HG03097 (cell line): ENCODE measurements around the gene GMDS.

Experiments used
- ATAC-seq: cut with Tn5 transposase; IDR thresholded peaks from one replicate; pipeline ENCODE4 v1.9.1; 2021; ENCODE audit not compliant: unreplicated experiment, low FRiP score

Gene GMDS

DNA sequence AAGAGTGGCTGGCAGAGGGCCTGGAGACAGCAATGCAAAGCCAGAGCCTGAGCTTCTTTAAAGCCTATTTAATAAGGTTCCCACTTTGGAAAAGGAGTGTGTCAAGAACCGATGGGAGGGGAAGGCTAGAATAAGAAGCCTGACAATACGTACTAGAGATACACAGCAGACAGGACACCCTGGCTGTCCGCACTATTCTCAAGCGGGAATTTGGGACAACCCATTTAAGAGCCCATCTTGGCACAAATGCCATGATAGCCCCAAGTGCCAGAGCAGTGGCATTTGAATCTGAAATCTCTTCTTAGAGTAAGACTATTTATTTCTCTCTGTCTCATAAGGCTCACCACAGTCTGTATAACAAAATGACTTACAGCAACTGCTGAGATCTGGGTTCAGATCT, 3.1 kb downstream of the GMDS start:
- ATAC-seq: no peak

DNA sequence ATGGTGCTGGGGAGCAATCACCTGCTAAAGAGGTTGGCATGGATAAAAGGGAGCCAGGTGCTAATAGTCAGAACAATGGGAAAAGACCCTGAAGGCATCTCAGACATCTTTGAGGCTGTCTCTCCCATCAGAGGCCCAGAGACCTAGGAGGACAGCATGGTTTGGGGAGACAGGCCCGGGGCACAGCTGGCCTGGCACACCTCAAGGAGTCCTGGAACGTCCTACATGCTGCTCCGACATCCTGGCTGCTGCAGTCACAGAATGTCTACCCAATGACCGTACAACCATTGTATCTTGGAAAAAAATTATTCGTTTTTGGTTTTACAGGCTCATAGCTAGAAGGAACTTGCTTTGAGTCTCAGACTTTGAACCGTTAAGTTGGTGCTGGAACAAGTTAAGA, 4.4 kb downstream of the GMDS start:
- no peak for ATAC-seq

DNA sequence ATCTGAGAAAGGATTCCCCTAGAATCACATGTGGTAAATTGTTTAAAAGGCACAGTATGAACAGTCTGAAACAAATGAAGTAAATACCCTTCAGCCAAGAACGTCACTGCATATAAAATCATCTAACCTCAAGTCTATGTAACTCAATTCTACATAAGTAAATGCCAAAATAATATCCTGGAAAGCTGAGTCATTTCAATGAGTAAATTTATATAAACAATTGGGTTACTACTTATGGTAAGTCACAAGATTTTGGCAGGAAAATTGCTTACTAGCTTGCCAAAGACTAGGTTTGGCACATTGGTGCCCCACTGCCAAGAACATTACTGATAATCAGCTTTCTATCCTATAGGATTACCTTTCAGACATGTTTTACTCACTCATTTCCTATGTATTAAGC, 8.4 kb downstream of the GMDS start:
- ATAC-seq: no peak

DNA sequence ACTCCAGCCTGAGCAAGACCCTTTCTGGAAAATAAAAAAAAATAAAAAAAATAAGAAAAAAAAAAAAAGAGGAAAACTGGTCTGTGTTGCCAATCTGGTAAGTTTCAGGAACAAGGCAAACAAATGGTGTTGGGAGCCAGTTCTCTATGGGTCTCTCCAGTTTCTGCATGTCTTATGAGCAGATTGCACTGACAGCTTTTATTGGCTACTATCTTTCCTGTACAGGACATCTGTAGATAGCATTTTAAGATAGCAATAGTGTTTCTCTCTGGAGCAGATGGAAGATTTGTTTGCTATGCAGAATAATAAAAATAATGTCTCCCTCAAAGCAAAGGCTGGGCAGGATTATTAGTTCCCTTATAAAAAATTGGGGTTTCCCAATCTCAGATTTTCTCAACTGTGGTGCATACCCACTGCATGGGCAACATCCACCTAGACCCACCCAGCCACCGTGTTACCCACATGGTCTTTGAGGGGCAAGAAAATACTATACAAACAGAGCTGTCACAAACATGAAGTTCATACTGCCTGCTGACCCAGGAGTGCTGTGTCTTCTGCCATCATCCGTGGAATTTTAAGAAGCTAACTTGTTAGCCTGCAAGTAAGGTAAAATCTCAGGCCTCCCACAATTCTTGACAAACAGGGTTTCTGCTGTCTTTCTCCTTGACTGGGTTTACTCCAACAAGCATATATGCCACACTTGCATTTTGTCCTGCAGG, 9.5 kb downstream of the GMDS start:
- ATAC-seq: no peak

DNA sequence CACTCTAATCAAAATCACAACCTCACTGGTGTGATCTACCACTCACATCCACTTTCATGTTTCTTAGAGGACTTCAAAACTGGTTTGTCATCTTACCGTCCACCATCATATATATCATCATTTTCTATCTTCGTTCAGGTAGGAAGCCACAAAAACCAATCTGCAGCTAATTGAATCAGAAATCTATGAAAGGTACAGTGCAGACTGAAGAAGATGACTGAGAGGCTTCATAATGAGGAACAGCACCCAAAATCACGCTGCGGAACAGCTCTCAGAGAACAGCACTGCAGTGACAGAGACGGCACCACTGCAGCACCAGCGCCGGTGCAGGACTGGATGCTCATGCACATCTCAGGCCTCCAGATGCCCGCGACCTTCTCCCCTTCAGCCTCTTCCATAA, 13.0 kb downstream of the GMDS start:
- no peak for ATAC-seq

DNA sequence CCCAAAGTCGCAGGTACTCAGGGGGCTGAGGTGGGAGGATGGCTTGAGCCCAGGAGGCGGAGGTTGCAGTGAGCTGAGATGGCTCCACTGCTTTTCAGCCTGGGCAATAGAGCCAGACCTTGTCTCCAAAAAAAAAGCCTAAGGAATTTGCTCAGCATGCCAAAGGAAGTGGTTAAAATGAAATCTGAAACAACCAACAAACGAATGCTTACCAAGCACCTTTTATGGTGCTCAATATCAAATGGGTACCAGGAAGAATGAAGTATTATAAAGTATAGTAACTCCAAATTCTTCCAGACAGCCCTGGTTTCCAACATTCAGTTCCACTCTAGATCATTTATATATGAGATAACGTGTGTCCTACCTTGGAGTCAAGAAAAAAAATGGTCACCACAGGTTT, 14.0 kb downstream of the GMDS start:
- peak; percentile 26 for ATAC-seq

DNA sequence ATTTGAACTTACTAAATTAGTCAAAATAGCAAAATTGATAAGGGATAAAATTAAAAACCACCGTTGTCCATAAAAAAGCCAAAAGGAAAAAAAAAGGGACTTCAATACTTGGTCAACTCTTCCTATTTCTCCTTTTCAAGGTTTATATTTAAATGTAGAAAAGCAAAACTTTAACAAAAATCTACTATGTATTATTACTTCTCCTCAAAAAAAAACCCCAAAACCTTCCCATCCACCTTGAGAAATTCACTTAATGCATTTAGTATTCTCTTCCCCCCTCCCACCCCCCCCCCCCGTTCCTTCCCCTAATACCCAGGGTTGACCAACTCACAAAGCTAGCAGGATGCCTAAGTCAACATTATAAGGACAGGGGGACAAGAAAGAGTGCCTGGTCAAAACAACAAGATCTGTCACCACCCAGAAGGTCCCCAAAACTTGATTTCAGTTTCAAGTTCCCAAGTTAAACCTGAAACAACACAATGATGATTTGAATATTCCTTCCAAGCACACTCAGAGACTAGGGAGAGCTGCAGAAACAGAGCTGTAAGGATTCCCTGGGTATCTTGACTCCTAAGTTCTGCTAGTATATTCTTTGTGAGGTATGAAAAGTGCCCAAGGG, 14.6 kb downstream of the GMDS start:
- peak; percentile 42 for ATAC-seq

DNA sequence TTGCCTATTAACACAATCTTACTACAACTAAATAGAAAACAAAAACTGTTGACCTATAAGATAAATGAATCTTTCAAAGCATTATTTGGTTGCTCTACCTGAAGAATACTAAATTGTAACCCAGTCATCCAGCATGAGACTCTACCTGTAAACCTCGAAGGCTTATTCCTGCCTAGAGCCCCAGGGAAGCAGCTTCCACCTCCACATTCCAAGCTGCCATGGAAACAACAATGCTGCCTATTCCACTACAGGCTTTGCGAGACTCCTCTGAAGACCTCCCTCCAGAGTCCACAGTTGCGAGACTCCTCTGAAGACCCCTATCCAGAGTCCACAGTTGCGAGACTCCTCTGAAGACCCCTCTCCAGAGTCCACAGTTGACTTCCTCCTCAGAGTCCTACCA, 15.7 kb downstream of the GMDS start:
- no peak for ATAC-seq

DNA sequence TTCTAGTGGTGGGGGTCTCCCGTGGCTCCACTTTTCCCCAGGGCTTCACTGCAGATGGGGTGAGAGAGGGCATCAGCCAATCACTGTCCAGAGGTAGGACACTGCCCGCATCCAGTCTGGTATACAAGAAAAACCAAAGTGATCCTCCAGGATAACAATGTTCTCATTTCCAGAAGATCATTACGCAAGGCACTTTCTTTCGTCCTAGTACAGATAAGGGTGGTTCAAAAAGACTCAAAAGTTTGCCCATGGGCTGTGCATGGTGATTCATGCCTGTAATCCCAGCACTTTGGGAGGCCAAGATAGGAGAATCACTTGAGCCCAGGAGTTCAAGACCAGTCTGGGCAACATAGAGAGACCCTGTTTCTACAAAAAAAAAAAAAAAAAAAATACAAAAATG, 16.4 kb downstream of the GMDS start:
- ATAC-seq: no peak

DNA sequence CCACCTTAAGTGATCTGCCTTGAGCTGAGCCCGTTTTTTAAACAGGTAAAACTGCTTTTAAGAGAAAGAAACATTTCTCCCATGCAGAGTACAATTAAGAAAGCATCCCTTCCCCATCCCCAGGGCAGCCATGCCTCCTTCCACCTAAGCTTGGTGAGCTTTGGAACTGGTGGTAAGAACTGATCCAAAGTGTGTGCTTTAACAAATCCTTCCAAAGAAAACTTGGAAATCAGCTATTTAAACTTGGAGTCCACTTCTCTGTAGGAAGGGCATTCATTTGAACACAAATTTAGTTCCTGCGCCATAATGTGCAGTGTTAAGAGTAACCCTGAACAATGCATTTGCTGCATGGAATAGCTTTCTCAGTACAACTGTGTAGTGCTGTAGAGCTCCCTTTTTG, 17.0 kb downstream of the GMDS start:
- no peak for ATAC-seq

DNA sequence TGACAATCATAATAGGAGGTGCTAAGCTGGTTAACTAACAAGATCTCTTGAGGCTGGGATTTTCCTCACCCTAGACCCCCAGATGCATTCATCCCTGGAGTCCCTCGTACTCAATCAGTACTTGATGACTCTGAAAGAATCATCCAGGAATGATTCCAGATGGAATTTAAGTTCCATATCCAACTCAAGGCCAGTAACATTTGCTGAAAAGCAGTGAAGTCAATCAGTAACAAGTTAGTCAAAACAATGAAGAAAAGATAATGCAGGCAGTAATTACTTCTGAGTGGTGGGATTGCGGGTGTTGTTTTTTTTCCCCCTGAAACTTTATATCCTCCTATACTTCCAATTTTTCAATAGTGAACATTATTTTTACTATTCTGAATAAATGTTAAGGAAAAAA, 18.6 kb downstream of the GMDS start:
- no peak for ATAC-seq

DNA sequence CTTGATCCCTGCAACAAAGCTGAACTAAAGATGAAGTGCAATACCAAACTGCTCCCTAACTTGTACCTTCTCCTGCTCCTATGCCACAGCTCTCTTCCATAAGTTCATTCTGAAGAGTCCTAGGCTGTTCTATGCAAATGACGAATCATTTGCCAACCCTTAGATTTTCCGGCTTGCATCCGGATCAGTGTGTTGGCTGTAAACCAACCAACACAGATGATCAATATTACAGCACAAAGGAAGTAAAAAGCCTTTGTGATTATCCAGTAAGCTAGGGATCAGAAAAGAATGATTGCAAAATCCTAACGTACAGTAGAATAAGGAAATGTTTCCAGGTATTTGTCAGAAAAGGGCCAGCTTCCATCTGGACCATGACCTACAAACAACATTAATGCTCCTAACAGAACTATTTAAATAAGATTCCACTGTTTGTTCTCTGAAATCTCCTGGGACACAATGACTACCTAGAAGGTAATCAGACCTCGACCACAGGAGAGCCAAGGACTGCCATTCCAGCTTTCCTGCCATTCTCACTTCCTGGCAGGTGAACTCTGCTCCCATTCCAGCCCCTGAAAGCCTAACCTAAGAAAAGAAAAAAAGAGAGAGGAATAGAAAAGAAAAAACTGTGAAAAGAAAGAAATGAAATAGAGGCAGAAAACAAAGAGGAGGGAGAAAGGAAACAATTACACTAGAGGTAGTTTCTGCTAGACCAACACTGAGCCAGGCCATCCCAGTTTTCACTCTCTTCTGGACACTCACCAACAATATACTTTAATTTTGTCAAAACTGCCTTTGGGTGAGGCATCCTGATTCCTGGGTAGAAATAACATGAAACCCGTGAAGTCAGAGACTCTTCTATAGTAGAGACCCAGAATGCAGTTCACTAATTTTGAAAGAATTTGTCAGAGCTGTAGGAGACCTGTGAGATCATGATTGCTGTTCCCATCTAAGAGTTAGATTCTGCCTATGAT, 19.7 kb downstream of the GMDS start:
- ATAC-seq: no peak

DNA sequence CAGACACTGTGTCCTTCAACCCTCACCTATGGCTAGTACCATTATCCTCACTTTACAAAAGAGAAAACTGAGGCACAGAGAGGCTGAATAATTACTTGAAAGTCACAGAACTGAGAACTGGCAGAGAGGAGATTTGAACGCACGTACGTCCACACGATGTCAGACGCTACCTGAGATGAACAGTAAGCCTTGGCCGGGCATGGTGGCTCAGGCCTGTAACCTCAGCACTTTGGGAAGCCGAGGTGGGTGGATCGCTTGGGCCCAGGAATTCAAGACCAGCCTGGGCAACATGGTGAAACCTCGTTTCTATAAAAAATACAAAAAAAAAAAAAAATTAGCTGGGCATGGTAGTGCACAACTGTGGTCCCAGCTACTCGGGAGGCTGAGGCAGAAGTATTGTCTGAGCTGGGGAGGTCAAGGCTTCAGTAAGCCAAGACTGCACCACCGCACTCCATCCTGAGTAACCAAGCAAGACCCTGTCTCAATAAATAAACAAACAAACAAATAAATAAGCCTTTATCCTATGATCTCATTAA, 20.5 kb downstream of the GMDS start:
- no peak for ATAC-seq

DNA sequence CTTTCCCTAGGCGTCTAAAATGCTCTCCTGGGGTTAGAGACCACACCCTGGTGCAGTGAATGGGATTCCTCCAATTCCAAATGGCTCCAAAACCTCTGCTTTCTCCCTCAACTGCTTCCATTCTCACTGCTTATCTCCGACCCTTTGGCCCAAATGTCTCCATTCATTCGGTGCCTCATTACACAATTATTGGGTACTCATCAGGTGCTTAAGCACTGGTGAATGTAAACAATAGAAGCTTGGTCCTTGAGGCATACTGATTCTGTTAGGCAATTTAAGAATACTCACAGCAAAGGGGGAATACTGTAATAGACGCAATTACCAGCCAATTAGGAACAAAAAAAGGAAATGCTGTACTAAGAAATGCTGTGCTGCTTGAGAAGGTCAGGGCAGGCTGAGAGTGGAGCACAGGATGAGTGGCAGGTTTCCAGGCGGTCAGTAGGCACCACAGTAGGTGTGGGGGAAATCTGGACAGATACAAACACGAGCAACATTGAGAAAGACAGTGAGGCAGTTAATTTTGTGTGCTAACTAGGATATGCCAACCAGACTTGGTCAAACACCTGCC, 23.0 kb downstream of the GMDS start:
- ATAC-seq: no peak

DNA sequence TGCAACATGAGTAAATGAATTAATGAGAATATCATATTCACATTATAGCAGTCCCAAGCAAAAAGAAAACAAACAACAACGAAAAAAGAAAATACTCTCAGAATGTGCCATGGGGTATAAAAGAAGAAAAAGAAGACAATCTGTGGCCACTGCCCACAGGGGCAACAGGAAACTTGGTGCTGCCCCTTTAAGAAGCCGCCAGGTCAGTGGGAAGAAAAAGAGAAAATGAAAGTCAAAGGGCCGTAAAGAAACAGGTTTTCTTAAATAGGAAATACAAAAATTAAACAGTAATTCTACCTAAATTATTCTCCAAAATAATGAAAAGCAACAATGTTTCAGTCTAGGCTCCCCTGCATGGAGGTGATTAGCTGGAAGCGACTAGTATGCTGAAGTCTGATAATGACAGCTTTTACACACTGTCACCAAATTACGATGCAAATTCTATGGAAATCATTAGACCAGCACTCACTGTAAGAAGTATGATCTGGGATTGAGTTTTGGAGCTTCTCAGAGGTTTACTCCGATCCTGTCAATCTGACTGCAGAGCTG, 23.6 kb downstream of the GMDS start:
- ATAC-seq: no peak

DNA sequence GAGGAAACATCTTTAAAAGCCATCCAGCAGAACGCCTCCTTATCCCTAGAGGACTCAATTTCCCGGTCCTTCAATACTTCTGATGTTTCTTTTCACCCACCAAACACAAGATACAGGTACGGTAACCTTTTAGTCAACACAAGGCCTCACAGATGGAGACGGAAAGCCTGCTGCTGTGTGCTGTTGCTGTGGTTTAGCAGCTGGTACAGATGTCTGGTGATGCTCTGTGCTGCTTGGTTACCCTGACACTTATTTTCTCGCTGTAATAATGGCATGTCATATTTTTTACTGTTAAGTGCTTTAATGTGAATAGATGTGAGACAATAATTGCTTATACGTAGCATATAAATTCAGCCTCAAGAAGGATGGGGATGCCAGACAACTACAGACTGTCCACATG, 25.3 kb downstream of the GMDS start:
- no peak for ATAC-seq

DNA sequence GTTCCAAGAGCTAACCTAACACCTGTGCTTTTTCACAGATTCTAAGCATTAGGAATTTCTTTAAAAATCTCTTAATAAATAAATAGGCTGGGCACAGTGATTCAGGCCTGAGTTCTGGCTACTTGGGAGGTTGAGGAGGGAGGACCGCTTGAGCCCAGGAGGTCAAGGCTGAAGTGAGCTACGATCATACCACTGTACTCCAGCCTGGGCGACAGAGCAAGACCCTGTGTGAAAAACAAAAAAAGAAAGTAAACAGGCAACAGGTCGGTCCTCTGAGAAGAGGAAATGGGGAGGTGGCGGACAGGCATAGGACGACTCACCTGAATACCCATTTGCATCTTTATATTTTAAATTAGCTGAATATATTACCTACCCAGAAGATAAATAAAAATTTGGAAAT, 26.5 kb downstream of the GMDS start:
- no peak for ATAC-seq

DNA sequence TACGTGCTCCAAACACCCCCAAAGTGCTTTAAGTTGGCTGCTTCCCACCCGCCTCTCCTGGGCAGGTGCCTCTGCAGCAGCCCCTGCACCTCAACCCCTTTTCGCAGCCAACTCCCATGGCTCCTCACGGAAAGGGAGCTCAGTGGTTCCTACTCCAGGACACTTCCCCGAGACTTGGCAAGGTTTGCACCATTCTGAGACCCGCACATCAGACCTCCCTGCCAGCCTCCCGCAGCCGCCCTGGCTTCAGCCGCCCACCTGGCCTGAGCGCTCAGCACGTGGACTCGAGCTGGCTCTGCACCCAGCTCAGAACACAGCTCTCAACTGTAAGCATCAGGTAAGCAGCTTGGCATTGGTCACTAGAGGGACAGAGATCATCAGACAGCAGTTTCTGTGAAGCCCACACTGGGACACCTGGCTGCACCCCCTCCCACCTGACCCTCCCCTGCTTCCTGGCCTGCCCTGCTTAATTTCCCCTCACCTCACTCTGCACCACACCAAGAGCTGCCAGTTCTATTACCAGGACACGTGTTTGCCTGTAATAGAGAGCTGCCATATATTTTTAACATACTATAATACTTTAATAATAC, 28.5 kb downstream of the GMDS start:
- ATAC-seq: no peak

DNA sequence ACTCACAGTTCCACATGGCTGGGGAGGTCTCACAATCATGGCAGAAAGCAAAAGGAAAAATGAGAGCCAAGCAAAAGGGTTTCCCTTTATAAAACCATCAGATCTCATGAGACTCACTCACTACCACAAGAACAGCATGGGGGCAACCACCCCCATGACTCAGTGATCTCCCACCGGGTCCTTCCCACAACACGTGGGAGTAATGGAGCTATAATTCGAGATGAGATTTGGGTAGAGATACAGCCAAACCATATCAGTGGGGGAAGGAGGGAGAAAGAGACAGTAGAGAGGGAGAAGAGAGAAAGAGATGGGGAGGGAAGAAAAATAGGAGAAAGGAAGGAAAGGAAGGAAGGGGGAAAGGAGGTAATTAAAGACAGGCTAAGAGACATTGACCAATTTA, 30.1 kb downstream of the GMDS start:
- no peak for ATAC-seq

DNA sequence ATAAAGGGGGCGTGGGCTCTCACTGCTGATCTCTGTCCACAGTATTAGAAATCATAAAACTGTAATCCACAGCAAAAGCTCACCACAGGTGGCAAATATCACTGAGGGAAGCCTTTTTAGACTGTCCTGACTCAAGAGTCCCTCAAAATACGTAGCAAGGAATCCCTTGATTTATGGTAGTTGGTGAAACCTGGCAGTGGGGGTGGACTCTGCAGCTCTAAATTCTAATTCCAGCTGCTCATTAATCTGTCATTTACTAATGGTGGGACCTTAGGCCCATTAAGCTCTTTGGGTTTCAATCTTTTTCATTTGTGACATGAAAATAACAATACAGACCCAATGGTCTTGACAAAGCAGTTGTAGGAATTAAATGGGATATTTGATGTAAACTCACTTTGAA, 32.3 kb downstream of the GMDS start:
- ATAC-seq: no peak
